Skeletal muscle satellite cell (primary cell): Measurements from ENCODE around the gene FHIT.

Experiments used
- H3K27me3 ChIP-seq: 2 replicates; pipeline ENCODE4 v1.7.0; 2013; ENCODE audit warnings: low read length; ENCODE audit not compliant: control insufficient read depth, insufficient read depth
- H3K36me3 ChIP-seq: 2 replicates; pipeline ENCODE4 v1.7.0; 2013; ENCODE audit warnings: mild to moderate bottlenecking, control low read depth, low read length; ENCODE audit not compliant: insufficient read depth
- H3K4me1 ChIP-seq: 2 replicates; pipeline ENCODE4 v1.7.0; 2013; ENCODE audit warnings: low read length; ENCODE audit not compliant: control insufficient read depth, insufficient read depth
- H3K4me2 ChIP-seq: 2 replicates; pipeline ENCODE4 v1.7.0; 2013; ENCODE audit warnings: mild to moderate bottlenecking, low read length
- H3K4me3 ChIP-seq: 2 replicates; pipeline ENCODE4 v1.7.0; 2013; ENCODE audit warnings: low read length
- H3K9ac ChIP-seq: 2 replicates; pipeline ENCODE4 v1.7.0; 2013; ENCODE audit warnings: mild to moderate bottlenecking, low read depth, low read length, moderate library complexity
- H3K9me3 ChIP-seq: replicated peaks from 2 replicates; pipeline ENCODE4 v1.7.0; 2013; ENCODE audit warnings: mild to moderate bottlenecking, control low read depth, low read length

The FHIT gene

DNA sequence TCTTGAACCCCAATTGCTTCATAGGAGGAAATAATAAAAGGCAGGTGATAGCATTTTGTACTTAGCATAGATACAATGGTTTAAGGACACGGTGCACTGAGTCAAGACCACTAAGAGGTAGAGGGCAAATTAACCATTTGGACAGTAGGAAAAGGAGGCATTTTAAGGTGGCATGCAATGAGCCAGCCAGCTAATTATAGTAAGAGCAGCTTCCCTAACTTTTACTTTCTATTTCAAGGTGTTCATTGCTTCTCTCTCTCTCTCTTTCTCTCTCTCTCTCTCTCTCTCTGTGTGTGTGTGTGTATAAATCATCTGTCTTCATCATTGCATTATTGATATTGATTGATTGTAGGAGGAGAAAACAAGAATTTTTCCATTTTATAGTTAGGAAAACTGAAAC is 1461.0 kb downstream of the FHIT start:
- Histone ChIP-seq H3K9ac (no peak overlapping the region), H3K9me3 (no peaks in the 10 kb centered on the region), H3K36me3 (no peaks in the 10 kb centered on the region), H3K27me3 (no peaks in the 10 kb centered on the region), H3K4me3 (no peak overlapping the region), H3K4me2 (no peak overlapping the region), H3K4me1 (no peaks in the 10 kb centered on the region)

DNA sequence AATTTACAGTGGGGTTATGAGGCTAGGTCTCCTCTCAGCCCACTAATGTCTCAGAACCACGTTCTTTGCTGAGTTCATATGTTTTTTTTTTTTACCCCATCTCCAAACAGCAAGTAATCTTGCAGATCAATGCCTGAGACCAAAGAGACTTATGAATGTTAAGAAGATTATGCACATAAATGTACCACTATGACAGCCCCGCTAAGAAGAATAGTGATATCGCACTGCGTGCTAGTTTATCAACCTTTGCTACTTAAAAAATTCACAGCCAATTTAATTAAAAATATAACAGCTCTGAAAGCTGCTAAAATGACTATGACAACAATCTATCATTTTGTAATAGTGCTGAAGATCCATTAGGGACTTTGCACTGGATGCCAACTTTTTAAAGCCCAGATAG is 1462.5 kb downstream of the FHIT start:
- Histone ChIP-seq H3K36me3 (no peaks in the 10 kb centered on the region), H3K4me3 (no peak overlapping the region), H3K9me3 (no peaks in the 10 kb centered on the region), H3K4me2 (no peak overlapping the region), H3K9ac (no peak overlapping the region), H3K27me3 (no peaks in the 10 kb centered on the region), H3K4me1 (no peaks in the 10 kb centered on the region)

- no peak overlapping the region for H3K9ac ChIP-seq
- H3K36me3 ChIP-seq: no peaks in the 10 kb centered on the region
- H3K27me3 ChIP-seq: no peaks in the 10 kb centered on the region
- no peaks in the 10 kb centered on the region for H3K4me1 ChIP-seq
- H3K4me3 ChIP-seq: no peak overlapping the region
- no peak overlapping the region for H3K4me2 ChIP-seq
- no peaks in the 10 kb centered on the region for H3K9me3 ChIP-seq
These were observed 1463.1 kb downstream of the FHIT start for GRCh38 chr3:59788133-59788532.

DNA sequence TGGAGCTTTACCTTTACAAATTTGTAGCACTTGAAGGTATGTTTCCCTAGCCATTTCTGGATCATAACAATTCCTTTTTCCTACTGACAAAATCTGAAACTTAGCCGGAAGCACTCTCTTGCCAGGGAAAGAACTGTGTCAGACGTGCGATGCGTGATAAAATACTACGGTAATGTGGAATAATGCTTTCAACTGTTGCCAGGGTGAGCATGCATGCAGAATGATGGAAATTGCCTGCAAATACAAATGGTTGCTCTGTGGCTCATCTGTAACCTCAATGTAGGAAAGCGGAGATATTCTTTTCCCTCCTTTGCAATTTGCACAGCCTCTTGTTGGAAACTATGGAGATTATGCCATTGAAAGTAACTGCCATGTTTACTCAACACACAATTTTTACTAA is 1464.9 kb downstream of the FHIT start:
- Histone ChIP-seq H3K27me3 (no peaks in the 10 kb centered on the region), H3K4me3 (no peak overlapping the region), H3K4me1 (no peaks in the 10 kb centered on the region), H3K9ac (no peak overlapping the region), H3K9me3 (no peaks in the 10 kb centered on the region), H3K4me2 (no peak overlapping the region), H3K36me3 (no peaks in the 10 kb centered on the region)

GRCh38 chr3:59784164-59784563 is 1467.1 kb downstream of the FHIT start:
- no peak overlapping the region for H3K4me3 ChIP-seq
- no peaks in the 10 kb centered on the region for H3K4me1 ChIP-seq
- H3K4me2 ChIP-seq: no peak overlapping the region
- H3K9me3 ChIP-seq: no peaks in the 10 kb centered on the region
- no peak overlapping the region for H3K9ac ChIP-seq
- H3K27me3 ChIP-seq: no peaks in the 10 kb centered on the region
- H3K36me3 ChIP-seq: no peaks in the 10 kb centered on the region

GRCh38 chr3:59783468-59783988 is 1467.7 kb downstream of the FHIT start:
- Histone ChIP-seq H3K9me3 (no peaks in the 10 kb centered on the region), H3K4me1 (no peaks in the 10 kb centered on the region), H3K27me3 (no peaks in the 10 kb centered on the region), H3K36me3 (no peaks in the 10 kb centered on the region), H3K4me3 (no peak overlapping the region), H3K4me2 (no peak overlapping the region), H3K9ac (no peak overlapping the region)

DNA sequence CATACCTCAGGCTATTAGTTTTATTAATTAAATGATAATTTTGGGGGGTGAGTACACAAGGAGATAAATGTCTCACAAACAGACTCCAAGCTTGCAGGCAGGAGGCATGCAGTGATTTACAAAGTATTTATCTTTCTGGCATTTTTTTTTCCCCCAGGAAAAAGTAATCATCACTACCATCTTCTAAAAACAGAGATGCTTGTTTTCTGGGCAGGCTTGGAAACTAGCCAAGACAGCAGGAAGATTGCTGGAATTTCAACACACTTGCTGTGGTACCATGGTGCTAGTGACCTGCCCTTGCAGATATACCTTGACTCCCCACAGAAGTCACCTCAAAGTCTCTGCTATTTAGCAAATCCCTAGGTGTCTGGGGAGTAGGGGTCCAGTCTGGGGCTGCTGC is 1468.6 kb downstream of the FHIT start:
- Histone ChIP-seq H3K36me3 (no peaks in the 10 kb centered on the region), H3K9ac (no peak overlapping the region), H3K9me3 (no peaks in the 10 kb centered on the region), H3K4me3 (no peak overlapping the region), H3K27me3 (no peaks in the 10 kb centered on the region), H3K4me1 (no peaks in the 10 kb centered on the region), H3K4me2 (no peak overlapping the region)

- Histone ChIP-seq H3K27me3 (no peaks in the 10 kb centered on the region), H3K4me1 (peaks cover 4% of the 10 kb centered on the region), H3K4me3 (no peak overlapping the region), H3K4me2 (no peak overlapping the region), H3K36me3 (no peaks in the 10 kb centered on the region), H3K9me3 (no peaks in the 10 kb centered on the region), H3K9ac (no peak overlapping the region)
These were observed 1471.0 kb downstream of the FHIT start for GRCh38 chr3:59780209-59780608.

- no peaks in the 10 kb centered on the region for H3K36me3 ChIP-seq
- H3K4me3 ChIP-seq: no peak overlapping the region
- no peak overlapping the region for H3K9ac ChIP-seq
- no peaks in the 10 kb centered on the region for H3K27me3 ChIP-seq
- H3K4me2 ChIP-seq: no peak overlapping the region
- H3K4me1 ChIP-seq: peaks cover 13% of the 10 kb centered on the region
- no peaks in the 10 kb centered on the region for H3K9me3 ChIP-seq
These were observed 1472.0 kb downstream of the FHIT start for GRCh38 chr3:59779260-59779659.

DNA sequence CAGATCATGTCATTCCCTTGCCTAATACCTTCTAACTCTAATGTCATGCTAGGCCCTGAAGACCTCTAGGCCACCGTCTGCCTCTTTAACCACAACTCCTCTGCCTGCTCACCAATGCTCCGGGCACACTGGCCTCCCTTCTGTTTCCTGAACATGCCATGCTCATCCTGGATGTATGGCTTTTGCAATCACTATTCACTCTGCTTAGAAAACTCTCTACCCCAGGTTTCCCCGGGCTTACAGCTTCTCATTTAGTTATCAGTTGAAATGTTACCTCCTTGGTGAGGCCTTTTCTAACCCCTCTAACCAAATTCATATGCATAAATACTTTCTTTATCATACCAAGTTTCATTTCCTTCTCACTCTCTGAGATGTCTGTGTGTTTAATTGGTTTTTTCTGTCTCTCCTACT is 1473.6 kb downstream of the FHIT start:
- no peak overlapping the region for H3K4me3 ChIP-seq
- H3K27me3 ChIP-seq: no peaks in the 10 kb centered on the region
- H3K9ac ChIP-seq: no peak overlapping the region
- H3K36me3 ChIP-seq: no peaks in the 10 kb centered on the region
- peaks cover 25% of the 10 kb centered on the region for H3K4me1 ChIP-seq
- no peak overlapping the region for H3K4me2 ChIP-seq
- H3K9me3 ChIP-seq: no peaks in the 10 kb centered on the region

- no peak overlapping the region for H3K9ac ChIP-seq
- H3K4me1 ChIP-seq: peaks cover 30% of the 10 kb centered on the region
- no peaks in the 10 kb centered on the region for H3K36me3 ChIP-seq
- H3K4me2 ChIP-seq: no peak overlapping the region
- H3K27me3 ChIP-seq: no peaks in the 10 kb centered on the region
- no peaks in the 10 kb centered on the region for H3K9me3 ChIP-seq
- H3K4me3 ChIP-seq: no peak overlapping the region
These were observed 1474.2 kb downstream of the FHIT start for GRCh38 chr3:59777066-59777465.

GRCh38 chr3:59775761-59776325 is 1475.4 kb downstream of the FHIT start:
- H3K36me3 ChIP-seq: no peaks in the 10 kb centered on the region
- H3K27me3 ChIP-seq: no peaks in the 10 kb centered on the region
- H3K4me1 ChIP-seq: peaks cover 40% of the 10 kb centered on the region
- no peak overlapping the region for H3K4me2 ChIP-seq
- no peaks in the 10 kb centered on the region for H3K9me3 ChIP-seq
- H3K4me3 ChIP-seq: no peak overlapping the region
- no peak overlapping the region for H3K9ac ChIP-seq
